Body of pancreas (tissue), 4 donors: Measurements from ENCODE around the gene ROPN1. TPM values are rescaled to one million over a fixed set of nuclear protein-coding genes. Genes with fewer than 3 reads are reported as not detected.
"Not testable (repeated sequence)": the region's sequence is repeated elsewhere in the genome, so short reads cannot be mapped to it uniquely, and the experiment has no call there.

Experiments used
- ATAC-seq: fragments of 150-250 bp; one replicate; pipeline ENCODE4 v1.9.1; 2016
- DNase-seq, 4 donors: peaks; one replicate each; pipeline ENCODE4 v3.0.0-alpha.2; 2019
- H3K27ac ChIP-seq, 4 donors: fragments of 200-600 bp; sonication (generic); 1 replicate in 3 of 4; 2 replicates in 1 of 4; pipeline versions ENCODE4 v1.5.1 to v1.6.1; 2016 to 2019; ENCODE audit warnings: mild to moderate bottlenecking in 1 of 4, mixed read lengths in 1 of 4, moderate library complexity in 1 of 4
- H3K27me3 ChIP-seq, 2 donors: fragments of 200-600 bp; sonication (generic); one replicate each; pipeline ENCODE4 v1.6.0; 2016; ENCODE audit warnings: mild to moderate bottlenecking in 1 of 2
- H3K36me3 ChIP-seq, 2 donors: fragments of 200-600 bp; sonication (generic); replicated peaks in 1 of 2; 2 replicates each; pipeline ENCODE4 v1.5.1; 2016; ENCODE audit warnings: low read depth in 2 of 2; ENCODE audit not compliant: insufficient read depth in 1 of 2
- H3K4me1 ChIP-seq: fragments of 200-600 bp; sonication (generic); one replicate; pipeline ENCODE4 v1.6.0; 2016
- H3K4me3 ChIP-seq, 2 donors: fragments of 200-600 bp; sonication (generic); 1 replicate in 1 of 2; 2 replicates in 1 of 2; pipeline ENCODE4 v1.5.1; 2016 to 2019
- H3K9me3 ChIP-seq, 3 donors: fragments of 200-600 bp; sonication (generic); 1 replicate in 2 of 3; 2 replicates in 1 of 3; pipeline ENCODE4 v1.5.1; 2016
- POLR2A ChIP-seq, 3 donors: fragments of 450-650 bp; IDR thresholded peaks; one replicate each; pipeline ENCODE4 v1.6.1; 2016; ENCODE audit warnings: antibody characterized with exemption in 3 of 3, mild to moderate bottlenecking in 2 of 3
- WGBS, 2 donors: methylation state at CpG; one replicate each; pipeline ENCODE4 v1.1.5; 2017; 5-methylcytosine and 5-hydroxymethylcytosine counted together
- intact Hi-C: fragments of 100-400 bp; cut with DNase I; formaldehyde crosslinking; loops from one replicate; pipeline ENCODE4 v1.15.1; 2023
- total RNA-seq, 2 donors: library from RNA; depleted of rRNA; stranded (reverse); fragments of >200 nt; gene quantifications; one replicate each; pipeline ENCODE4 v1.1.0, GENCODE V29; 2016
- TF ChIP-seq, protein P1 (sequence below), 7 experiments: fragments of 450-650 bp in 4 of 7; fragments of 200-600 bp in 3 of 7; sonication (generic) in 3 of 7; IDR thresholded peaks; one replicate each; pipeline ENCODE4 v1.5.1; 2016 to 2019; ENCODE audit warnings: antibody characterized with exemption in 7 of 7

ROPN1 gene
- total RNA-seq, 2 donors from 2014 or later = not detected

DNA sequence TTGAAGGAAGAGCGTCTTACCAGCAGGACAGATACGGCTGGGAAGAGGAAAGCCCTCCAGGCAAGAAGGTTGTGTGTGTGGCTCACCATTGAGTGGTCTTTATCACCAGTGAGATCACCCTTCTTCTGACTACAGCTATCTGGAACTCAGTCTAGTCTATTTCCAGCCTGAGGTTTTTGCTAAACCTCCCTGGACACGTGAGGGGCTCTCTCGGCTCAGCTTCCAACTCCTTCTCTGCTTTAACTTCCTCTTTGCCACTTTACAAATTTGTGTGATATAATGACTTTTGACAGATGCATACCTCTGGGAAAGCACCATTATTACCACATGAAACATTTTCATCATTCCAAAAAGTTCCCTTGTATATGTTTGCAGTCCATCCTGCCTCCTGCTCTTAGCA, 15.3 kb upstream of the ROPN1 start:
- H3K4me3 ChIP-seq = no peak overlapping the region
- no peaks in the 10 kb centered on the region for H3K4me1 ChIP-seq
- H3K27ac ChIP-seq = no peak overlapping the region
- ATAC-seq (no peak), DNase-seq (no peak)
- H3K9me3 ChIP-seq = no peaks in the 10 kb centered on the region
- no peaks in the 10 kb centered on the region for H3K27me3 ChIP-seq
- intact Hi-C loops = no loop called here
- TF ChIP-seq, protein P1, sequence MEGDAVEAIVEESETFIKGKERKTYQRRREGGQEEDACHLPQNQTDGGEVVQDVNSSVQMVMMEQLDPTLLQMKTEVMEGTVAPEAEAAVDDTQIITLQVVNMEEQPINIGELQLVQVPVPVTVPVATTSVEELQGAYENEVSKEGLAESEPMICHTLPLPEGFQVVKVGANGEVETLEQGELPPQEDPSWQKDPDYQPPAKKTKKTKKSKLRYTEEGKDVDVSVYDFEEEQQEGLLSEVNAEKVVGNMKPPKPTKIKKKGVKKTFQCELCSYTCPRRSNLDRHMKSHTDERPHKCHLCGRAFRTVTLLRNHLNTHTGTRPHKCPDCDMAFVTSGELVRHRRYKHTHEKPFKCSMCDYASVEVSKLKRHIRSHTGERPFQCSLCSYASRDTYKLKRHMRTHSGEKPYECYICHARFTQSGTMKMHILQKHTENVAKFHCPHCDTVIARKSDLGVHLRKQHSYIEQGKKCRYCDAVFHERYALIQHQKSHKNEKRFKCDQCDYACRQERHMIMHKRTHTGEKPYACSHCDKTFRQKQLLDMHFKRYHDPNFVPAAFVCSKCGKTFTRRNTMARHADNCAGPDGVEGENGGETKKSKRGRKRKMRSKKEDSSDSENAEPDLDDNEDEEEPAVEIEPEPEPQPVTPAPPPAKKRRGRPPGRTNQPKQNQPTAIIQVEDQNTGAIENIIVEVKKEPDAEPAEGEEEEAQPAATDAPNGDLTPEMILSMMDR (IDR thresholded peaks at IDR 0.05) = no peak
- no peak for TF ChIP-seq POLR2A (IDR thresholded peaks at IDR 0.05)
- 51 to 64% methylated on average over 4 of the region's 4 CpGs for WGBS, 2 donors
- no peaks in the 10 kb centered on the region for H3K36me3 ChIP-seq

DNA sequence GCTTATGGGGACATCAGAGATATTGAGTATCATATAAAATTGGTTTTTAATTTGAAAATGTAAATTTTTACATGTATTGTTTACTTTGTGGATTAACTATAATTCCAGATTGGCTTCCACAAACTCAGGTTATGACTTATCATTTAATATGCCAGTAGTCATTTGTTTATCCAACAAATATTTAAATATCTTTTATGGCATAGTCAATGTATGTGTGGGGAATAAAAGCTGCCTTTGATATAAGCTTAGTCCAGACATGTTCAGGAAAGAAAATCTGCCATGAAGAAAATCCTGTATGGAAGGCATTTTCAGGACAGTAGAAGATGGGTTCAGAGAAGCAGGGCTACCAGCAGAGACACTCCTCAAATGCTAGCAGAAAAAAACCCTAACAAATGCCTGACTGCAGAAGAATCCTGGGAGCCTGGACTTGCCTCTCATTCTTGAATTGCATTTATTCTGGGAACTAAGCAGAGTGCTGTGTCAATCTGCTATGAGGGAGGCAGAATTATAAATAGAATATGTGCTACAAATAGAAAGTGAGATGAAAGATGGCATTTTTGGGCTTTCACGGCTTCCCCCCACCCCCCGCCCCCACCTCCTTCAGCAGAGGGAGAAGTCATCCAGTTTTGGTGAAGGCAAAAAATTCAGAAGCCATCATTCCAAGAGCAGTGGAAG, 10.6 kb upstream of the ROPN1 start:
- H3K9me3 ChIP-seq, H3K4me3 ChIP-seq, H3K4me1 ChIP-seq, DNase-seq, H3K27me3 ChIP-seq, ATAC-seq, H3K27ac ChIP-seq, H3K36me3 ChIP-seq, intact Hi-C loops: not testable (repeated sequence)
- 54 to 70% methylated on average over 2 of the region's 2 CpGs for WGBS, 2 donors

DNA sequence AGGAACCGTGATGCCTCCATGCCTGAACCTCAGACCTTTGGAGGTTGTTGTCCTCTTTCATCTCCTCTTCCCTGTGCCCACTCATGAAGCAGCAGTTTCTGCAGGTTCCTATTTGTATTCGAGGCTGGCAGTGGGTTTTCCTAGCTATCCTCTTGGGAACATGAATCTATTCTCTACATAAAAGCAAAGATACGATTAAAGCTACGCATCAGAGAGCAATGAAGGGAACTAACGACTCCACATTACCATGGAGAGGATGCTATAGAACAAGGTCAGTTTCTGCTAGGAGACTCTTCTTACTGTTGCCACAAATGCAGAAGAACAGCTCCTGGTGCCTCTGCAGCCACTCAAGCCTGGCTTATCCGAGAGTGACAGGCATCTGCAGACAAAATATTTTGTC, 9.4 kb upstream of the ROPN1 start:
- H3K27ac ChIP-seq, H3K36me3 ChIP-seq, H3K9me3 ChIP-seq, intact Hi-C loops, H3K4me1 ChIP-seq, ATAC-seq, DNase-seq, H3K4me3 ChIP-seq, H3K27me3 ChIP-seq: not testable (repeated sequence)
- 58% methylated on average over 6 of the region's 6 CpGs for WGBS, 2 donors

DNA sequence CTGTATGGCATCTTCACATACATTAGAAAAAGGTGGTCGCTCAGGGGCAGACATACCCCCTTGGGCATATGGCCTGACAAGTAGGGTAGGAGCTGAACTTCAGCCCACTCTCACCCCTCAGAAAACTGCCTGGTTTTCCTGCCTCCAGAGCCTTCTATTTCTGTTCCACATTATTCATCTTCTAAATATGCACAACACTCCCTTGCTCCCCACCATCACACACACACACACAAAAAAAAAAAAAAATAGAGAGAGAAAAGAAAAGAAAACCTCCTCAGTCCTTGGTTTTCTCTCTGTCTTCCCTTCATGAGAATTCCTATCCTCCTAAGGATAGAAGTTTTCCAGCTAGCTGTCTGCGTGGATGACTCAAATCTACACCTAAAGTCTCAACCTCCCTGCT, 5.6 kb upstream of the ROPN1 start:
- no peak overlapping the region for H3K4me3 ChIP-seq
- no peak overlapping the region for H3K27ac ChIP-seq
- no peaks in the 10 kb centered on the region for H3K36me3 ChIP-seq
- intact Hi-C loops = no loop called here
- no peak for DNase-seq
- 78 to 83% methylated on average over 2 of the region's 2 CpGs for WGBS, 2 donors
- peaks cover 0 to 5% (median 0%) of the 10 kb centered on the region in 3 donors for H3K9me3 ChIP-seq
- ATAC-seq = no peak
- H3K4me1 ChIP-seq = no peaks in the 10 kb centered on the region
- no peaks in the 10 kb centered on the region for H3K27me3 ChIP-seq
- TF ChIP-seq POLR2A (IDR thresholded peaks at IDR 0.05) = no peak
- TF ChIP-seq, protein P1 (IDR thresholded peaks at IDR 0.05) = no peak

DNA sequence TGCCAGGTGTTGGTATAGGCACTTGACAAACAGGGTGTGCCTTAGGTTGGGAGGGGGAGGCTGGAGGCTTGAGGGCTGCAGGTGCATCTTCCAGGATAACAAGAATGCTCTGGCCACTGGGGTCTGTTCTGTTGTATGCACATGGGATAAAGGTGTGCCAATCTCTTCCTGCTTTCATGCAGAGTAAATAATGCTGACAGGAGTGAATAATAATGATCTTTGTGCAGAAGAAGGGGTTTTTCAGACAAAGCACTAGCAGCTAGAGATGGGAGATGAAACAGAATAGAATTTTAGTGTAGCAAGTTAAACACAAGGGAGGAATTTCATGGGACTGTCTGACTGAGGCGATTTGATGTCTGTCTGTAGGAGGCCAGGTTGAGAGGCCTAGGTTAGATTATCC, 1.9 kb upstream of the ROPN1 start:
- WGBS, 2 donors = 71 to 79% methylated on average over 1 of the region's 1 CpG
- DNase-seq (no peak), ATAC-seq (no peak)
- peaks cover 0 to 5% (median 0%) of the 10 kb centered on the region in 3 donors for H3K9me3 ChIP-seq
- H3K36me3 ChIP-seq = no peaks in the 10 kb centered on the region
- H3K4me1 ChIP-seq = no peaks in the 10 kb centered on the region
- intact Hi-C loops = no loop called here
- no peak overlapping the region for H3K27ac ChIP-seq
- TF ChIP-seq, protein P1 (IDR thresholded peaks at IDR 0.05) = no peak
- TF ChIP-seq POLR2A (IDR thresholded peaks at IDR 0.05) = no peak
- H3K27me3 ChIP-seq = no peaks in the 10 kb centered on the region
- no peak overlapping the region for H3K4me3 ChIP-seq

DNA sequence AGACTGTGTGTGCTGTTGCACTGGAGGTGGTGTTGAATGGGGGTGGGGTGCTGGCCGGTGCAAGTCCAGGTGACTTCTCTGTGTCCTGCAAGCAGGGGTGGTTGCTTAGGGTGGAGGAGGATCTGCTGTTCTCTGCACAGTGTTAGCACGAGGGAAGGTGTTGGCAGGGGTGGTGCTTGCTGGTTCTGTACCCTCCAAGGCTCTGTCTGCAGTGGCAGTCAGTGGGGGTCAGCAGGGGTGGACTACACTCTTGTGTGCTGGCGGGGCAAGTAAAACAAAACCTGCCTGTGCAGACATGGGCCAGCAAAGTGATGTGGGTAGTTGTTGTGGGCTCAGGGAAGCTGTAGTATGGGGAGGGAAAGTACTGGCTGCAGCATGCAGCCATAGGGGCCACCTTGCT, 5.5 kb downstream of the ROPN1 start:
- ATAC-seq (no peak), DNase-seq (no peak)
- H3K4me1 ChIP-seq = no peaks in the 10 kb centered on the region
- WGBS, 2 donors = 70 to 72% methylated on average over 3 of the region's 3 CpGs
- no peaks in the 10 kb centered on the region for H3K9me3 ChIP-seq
- intact Hi-C loops = no loop called here
- H3K4me3 ChIP-seq = no peak overlapping the region
- no peaks in the 10 kb centered on the region for H3K27me3 ChIP-seq
- TF ChIP-seq, protein P1 (IDR thresholded peaks at IDR 0.05) = no peak
- TF ChIP-seq POLR2A (IDR thresholded peaks at IDR 0.05) = no peak
- no peaks in the 10 kb centered on the region for H3K36me3 ChIP-seq
- no peak overlapping the region for H3K27ac ChIP-seq
